ENCODE data around the gene KCNQ1OT1.

KCNQ1OT1 gene

DNA sequence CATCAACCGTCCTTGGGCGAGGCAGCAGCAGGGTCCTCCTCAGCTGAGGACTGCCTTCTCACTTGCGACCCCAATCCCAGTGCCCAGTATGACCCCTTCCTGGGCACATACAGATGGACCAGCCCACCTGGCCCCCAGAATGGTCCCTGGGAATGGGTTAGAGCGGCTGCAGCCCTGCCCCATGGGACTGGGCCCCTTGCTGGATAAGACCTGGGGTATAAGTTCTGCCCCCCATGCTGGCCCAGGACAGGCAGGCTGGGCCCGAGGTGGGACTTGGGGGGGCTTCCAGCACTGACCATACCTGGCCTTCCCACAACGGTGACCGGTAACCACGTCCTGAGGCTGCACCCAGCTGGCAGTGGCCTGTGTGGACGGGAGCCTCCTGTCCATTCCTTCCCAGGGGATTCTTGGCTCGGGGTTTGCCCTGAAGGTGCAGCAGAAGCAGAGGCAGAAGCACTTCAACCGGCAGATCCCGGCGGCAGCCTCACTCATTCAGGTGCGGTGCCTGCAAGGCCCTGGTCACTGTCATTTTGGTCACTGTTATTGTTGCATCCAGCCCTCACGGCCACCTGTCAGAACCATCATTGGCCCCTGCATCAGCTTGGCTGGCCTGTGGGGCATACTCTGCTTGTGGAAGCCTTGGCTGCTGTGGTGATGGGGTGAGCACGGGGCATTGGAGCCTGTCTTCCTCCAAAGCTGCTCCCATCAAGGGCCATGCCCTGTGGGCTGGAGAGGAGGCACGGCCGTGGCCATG, 114.8 kb downstream of the KCNQ1OT1 start:
- no peak for DNase-seq (ENCODE audit: low read depth in 4 of 4, low spot score in 1 of 4)

DNA sequence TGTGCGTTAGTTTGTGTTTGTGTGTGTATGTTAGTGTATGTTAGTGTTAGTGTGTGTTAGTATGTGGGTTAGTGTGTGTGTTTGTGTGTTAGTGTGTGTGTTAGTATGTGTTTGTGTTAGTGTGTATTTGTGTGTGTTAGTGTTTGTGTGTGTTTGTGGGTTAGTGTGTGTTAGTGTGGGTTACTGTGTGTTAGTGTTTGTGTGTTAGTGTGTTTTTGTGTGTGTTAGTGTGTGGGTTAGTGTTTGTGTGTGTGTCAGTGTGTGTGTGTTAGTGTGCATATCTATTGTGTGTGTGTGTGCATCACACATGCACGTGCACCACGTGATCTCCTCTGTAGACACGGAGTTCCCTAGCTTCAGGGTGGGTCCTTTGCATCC, 115.4 kb downstream of the KCNQ1OT1 start:
- DNase-seq (ENCODE audit: low read depth in 4 of 4, low spot score in 1 of 4) = no peak

DNA sequence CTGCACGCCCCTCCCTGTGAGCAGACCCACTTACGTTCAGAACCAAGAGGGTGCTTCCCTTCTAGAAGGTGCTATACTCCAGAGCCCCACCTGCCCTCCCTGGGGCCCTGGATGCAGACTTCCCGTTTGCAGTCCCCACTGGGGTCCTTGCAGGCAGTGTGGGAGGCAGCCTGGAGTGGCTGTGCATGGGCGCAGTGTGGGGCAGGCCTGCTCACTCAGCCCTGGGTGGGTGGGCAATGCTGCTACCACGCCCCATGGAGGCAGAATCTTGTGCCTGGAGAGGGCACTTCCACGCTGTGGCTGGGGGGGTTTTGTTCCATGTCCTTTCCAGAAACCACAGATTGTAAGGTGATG, 116.2 kb downstream of the KCNQ1OT1 start:
- no peak for DNase-seq (ENCODE audit: low read depth in 4 of 4, low spot score in 1 of 4)

DNA sequence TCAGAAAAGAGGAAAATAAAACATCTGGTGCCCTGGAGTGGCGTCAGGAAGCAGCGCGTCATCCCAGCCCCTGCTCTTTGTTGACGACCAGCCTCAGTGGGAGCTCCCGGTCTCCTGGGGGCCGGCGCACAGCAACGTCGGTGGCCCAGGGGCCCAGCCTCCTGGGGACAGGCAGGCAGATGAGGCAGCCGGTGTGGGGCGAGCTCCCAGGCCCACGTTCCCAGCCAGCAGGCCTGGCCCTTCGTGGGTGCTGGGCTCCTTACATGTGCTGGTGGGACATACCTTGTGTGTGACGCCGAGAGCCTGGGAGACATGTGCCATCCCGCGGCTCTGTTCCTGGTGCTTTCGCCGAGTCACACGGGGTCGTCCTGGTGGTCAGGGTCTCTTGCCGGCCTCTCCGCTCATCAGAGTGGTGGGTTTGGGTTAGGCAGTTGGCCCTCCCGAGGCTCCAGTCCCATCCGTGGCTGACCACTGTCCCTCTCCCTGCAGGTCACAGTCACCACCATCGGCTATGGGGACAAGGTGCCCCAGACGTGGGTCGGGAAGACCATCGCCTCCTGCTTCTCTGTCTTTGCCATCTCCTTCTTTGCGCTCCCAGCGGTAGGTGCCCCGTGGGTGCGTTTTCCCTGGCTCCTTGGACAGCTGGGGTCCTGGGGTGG, 116.7 kb downstream of the KCNQ1OT1 start:
- no peak for DNase-seq (ENCODE audit: low read depth in 4 of 4, low spot score in 1 of 4)

DNA sequence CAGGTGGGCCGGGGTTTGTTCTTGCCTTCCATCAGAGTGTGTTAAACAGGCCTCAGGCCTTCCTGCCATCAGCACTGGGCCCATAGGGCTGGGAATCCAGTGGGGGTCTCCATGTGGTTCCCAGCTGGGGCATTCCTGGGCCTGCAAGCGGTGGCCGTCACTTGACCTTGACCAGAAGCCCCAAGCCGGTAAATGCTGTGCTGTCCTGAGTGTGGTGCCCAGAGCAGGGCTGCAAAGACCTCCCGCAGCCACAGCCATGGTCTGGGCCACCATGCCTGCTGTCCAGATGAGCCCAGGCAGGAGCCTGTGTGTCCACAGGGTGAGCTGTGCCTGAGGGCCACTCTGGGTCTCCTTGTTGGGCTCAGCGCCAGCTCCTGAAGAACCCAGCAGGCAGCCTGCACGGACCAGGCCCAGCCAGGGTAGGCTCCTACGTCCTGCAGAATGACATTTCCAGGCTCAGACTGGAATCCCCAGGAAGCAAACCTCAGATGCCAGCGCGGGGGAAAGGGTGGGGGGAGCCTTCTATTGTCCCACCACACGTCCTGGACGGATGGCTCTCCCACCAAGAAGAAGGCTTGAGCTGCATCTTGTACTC, 117.3 kb downstream of the KCNQ1OT1 start:
- DNase-seq (ENCODE audit: low read depth in 4 of 4, low spot score in 1 of 4) = no peak

DNA sequence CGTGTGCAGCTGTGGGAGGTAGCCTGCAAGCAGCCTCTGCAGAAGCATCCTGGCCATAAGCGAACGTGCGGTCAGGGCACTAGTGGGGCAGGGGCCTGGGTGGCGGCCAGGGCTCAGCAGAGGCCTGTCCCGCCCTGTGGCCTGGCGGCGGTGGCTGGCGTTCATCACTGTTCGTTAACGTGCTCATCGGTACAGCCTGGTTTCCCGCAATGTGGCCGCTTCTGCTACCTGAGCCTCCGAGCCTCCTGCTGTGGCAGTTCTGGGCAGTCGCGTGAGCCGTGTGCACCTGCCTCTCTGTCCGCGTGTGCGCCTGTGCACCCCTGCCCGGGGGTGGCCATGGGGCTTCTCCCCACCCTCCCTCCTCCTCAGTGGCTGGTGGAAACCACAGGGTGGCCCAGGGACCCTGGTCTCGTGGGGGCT, 117.9 kb downstream of the KCNQ1OT1 start:
- no peak for DNase-seq (ENCODE audit: low read depth in 4 of 4, low spot score in 1 of 4)

DNA sequence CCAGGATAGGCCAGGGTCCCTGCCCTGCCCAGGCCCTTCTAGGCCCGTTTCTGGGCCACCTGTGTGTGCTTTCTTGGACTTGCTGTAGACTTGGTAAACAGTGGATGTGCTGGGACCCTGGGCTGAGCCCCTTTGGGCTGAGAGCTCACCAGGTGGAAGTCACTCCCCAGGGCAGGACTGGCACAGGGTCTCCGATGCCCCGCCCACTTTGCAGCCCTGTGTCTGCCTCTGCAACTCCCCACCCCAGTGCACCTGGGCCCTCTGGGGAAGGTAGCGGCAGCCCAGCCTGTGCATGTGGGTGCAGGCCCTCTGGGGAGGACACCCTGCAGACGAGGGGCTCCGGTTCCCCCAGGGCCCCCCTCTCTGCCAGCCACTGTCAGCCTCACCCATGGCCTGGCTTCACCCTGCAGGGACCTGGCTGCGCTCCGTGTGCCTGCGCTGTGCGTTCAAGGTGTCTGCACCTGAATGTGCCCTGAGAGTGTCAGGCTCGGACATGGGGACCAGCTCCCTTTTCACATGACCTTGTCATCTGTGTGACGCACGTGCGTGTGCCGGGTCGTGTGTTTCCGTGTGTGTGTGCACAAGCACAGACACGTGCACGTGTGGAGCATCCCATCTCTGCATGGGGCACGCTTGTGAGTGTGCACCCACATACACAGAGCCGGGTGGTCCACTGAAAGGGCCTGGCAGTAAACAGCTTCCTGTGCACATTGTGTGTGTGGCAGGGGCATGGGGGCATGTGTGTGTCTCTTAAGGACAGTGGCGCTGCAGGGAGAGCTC, 118.5 kb downstream of the KCNQ1OT1 start:
- DNase-seq (ENCODE audit: low read depth in 4 of 4, low spot score in 1 of 4) = no peak

DNA sequence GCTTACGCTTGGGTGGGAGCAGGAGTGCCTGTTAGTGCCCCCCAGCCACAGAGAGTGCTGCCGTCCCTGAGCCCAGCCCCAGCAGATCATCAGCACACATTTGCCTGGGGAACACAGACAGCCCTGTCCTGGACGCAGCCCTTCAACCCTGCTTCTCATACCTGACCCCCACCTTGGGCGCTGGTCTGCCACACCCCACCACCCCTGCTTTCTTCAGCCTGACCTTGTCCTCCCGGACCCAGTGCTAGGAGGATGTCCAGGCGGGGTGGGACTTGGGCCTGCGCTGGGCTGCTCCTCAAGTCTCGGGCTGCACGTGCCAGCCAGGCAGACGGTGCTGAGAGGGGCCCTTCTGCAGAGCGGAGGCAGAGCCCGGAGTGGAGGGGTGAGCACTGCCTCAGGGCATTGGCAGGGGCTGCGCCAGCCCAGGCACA, 119.2 kb downstream of the KCNQ1OT1 start:
- no peak for DNase-seq (ENCODE audit: low read depth in 4 of 4, low spot score in 1 of 4)

DNA sequence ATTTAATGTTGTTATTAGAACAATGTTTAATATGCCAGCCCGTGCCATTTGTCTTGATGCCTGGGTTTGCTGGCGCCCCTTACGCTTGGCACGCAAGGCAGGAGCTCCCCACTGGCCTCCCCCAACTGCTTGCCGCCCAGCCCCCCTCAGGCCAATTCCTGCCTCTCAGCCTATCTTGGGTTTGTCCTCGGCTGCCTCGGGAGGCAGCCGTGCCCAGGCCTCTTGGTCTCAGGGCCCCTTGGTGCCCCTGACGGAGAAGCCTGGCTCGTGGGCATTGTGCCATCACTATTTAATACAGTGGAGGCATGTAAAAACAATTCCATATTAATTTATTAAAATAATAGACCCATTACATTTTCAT, 119.8 kb downstream of the KCNQ1OT1 start:
- DNase-seq (ENCODE audit: low read depth in 4 of 4, low spot score in 1 of 4) = no peak

DNA sequence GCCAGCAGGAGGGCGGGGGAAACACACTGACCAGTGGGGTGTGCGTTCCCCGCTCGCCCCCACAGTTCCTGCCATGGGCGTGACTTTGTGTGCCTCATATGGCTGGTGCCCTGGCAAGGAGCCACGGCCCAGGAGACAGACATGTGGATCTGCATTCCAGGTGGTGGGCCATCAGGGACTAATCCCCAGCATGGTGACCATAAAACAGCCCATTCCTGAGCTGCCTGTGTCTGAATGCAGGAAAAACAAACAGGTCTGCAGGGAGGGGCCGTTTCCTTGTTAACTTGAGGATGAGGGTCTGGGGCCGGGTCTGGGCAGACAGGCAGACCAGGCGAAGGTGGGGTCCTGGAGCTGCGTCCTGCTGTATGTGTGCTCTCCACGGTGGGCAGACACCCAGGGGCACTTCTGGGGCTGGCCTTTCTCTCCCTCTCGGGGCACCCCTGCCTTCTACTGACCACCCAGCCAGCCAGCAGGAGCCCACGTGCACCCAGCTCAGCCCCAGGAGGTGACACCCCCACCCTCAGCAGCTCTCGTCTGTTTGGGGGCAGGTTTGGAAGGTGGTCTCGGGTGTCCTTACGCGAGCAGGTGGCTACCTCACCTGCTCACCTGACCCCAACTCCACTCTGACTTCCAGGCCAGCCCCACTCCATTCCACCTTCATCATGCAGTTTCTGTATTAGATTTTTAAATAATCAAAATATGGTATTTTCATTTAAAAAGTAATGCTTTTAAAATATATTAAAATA, 120.3 kb downstream of the KCNQ1OT1 start:
- DNase-seq (ENCODE audit: low read depth in 4 of 4, low spot score in 1 of 4) = no peak

DNA sequence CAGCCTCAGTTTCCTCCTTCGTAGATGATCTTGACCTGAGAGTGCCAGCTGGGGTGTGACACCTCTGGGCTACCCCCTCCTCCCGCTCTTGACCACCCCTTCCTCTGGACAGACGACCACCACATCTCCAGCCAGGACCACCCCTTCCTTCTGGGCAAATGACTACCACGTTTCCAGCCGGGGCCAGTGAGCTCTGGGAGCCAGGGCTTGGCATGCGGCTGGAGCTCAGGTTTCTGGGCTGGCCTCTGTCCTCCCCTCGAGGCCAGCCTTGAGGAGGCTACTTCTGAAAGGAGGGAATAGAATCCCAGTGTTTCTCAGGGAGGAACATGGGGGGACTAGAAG, 120.9 kb downstream of the KCNQ1OT1 start:
- no peak for DNase-seq (ENCODE audit: low read depth in 4 of 4, low spot score in 1 of 4)

DNA sequence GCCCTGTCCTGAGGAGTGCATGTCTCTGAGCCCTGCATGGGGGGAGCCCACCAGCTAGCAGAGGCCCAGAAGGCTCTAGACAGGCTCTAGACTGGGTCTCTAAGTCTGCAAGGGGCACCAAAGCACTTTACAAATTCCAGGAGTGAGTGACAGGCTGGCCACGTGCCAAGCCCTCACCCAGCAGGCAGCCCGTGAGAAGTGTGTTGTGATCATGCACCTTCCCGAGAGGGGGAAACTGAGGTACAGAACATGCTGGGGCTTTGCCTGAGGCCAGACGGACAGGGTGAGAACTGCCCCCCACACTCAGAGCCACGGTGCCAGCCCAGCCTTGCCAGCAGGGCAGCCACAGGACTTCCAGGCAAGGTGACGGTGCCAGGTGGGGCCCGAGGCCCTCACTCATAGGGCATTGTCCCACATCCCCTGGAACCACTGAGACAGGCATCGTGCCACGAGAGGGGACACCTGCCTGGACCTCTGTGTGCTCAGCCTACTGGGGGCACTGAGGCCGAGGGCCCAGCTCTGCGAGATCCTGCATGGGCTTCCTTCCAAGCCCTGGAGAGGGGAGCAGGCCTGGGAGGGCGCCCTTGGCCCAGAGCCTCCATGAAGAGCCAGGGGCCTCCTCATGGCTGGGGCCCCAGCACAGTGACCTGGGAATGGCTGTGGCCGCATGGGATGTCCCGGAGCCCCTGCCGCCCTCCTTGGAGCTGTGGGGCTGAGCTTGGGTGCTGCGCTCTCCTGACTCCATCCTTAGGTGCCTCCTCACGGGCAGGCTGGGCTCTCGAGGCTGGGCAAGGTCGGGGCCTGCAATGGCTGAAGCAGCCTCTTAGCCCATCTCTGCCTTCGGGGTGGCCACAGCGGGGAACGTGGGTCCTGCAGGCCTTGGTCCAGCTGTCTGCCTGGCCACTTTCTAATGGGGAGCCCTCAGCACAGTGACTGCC, 121.5 kb downstream of the KCNQ1OT1 start:
- DNase-seq (ENCODE audit: low read depth in 4 of 4, low spot score in 1 of 4) = no peak

DNA sequence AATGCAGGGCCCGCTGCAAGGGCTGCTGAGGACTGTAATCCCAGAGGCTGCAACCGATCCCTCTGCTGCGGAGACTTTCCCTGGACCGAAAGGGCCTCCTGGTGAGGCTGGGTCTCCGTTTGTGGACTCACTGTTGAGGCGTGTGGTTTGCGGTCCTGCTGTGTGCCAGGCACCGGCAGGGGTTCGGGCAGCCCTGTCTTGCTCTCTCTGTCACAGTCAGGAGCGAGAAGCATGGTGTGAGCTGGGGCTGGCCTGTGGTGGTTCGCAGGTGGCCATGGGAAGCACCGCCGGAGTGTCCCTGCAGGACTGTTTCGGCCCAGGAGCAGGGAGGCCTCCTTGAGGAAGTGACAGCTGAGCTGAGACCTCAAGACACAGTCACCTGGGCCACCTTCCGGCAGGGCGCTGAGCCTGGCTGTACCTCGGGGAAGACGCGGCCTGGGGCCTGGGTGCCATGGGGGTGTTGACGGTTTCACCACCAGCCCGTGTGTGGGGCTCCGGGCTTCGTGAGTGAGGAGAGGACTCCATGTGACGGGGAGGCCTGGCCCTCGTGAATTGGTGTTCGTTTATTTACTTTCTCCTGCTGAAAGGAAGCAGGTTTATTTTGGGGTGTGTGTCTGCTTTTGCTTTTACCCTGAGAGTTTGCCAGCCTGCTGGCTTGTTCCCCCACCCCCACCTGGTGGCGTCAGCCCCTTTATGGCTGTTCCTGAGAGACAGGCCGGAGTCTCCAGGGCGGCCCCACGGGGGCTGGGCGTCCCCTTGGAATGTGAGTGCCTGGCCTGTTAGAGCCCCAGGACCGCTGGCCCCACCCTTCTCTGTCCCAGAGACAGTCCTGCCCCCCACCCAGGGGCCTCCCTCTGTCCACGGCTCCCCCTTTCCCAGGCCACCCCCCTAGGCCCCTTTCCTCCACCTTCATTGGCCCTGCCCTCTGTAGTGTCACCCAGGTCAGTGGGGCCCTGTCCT, 122.5 kb downstream of the KCNQ1OT1 start:
- DNase-seq (ENCODE audit: low read depth in 4 of 4, low spot score in 1 of 4) = no peak

DNA sequence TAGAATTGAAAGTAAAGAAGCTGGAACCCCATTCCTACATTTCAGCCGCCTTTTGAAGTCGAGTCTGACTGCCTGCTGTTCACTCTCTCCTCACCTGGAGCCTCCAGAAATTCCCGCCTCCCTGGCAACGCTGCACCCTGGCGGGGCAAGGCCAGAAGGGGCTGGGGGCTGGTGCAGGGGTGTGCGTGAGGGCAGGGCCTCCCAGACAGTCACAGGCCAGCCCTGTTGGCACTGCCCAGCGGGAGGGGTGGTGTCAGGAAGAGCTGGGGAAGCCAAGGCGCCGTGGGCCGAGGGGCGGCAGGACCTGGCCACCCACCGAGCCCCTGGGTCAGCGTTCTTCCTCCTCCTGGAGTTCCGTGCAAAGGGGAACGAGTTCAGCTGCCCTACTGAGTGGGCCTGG, 123.2 kb downstream of the KCNQ1OT1 start:
- no peak for DNase-seq (ENCODE audit: low read depth in 4 of 4, low spot score in 1 of 4)

DNA sequence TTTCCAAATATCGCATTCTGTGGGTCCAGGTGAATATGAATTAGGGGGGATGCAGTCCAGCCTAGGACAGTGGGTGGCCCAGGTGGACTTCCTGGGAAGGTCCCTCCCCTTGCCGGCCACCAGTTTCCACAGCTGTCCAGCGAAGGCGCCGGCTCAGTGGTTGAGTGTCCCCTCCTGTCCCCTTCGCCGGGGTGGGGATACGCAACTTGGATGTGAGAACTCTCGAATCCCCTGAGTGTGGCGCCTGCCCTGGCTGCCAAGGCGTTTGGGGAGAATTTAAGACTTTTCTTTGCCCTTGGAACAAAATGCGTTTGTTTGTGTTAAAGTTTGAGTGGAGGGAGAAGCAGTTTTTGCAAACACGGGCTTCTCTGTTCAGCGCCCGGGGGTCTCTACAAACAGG, 123.7 kb downstream of the KCNQ1OT1 start:
- no peak for DNase-seq (ENCODE audit: low read depth in 4 of 4, low spot score in 1 of 4)

DNA sequence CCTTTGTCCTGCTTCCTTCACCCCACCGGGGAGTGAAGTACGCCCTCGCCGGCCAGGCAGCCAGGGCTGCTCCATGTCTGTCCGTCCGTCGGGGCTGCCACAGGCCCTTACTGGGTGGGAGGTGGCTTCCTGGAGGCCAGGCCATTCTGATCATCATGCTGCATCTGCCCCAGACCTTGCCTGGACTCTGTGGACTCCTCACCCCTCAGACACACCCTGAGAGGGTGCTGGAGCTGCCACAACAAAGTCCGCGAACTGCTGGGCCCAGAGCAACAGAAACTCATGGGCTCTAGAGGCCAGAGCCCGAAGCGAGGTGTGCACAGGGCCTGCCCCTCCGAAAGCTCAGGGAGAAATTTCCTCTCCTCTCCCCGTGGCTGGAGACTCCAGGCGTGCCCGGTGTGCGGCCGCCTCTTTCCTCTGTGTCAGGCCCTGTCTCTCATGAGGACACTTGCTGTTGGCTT, 124.2 kb downstream of the KCNQ1OT1 start:
- no peak for DNase-seq (ENCODE audit: low read depth in 4 of 4, low spot score in 1 of 4)

DNA sequence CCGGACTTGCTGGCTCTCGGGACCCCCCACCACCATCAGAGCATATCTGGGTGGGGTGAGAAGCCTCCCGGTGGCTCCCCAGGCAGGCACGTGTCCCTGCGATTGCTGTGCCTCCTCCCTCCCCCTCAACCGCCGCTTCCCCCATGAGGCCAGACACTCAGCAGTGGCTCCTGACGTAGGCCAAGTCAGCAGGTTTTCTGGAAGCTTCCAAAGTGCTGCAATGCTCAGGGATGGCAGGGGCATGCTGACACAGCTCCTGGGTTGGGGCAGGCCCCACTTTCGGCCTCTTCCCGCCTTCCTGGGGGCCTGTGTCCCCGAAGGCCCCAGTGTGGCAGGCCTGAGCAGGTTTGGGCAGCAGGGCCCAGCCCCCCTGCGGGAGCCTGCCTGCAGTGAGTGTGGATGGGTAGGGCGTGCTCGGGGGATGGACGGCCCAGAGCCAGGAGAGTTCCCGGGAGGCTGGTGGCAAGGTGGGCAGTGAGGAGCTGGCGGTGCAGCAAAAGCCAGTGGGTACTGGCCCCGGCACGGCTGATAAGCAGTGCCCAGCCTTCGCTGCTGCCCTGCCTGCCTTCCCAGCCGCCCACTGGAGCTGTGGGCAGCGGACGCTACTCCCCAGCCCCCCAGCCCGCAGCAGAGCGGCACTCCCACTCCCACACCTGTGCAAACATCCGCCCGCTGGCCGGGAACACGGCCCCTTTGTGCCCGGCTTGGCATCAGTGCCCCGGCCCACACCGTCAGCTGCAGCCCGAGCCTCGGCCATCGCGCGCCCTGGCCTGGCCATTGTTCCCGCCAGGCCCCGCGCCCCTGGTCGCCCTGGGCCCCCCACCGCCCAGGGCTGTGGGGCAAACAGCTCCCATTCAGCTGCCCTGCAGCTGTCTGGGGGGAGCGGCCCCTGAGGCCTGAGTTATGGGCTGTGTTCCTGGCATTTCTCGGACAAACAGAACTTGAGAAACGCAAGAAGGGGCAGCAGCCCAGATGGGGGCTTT, 125.0 kb downstream of the KCNQ1OT1 start:
- DNase-seq (ENCODE audit: low read depth in 4 of 4, low spot score in 1 of 4) = no peak

DNA sequence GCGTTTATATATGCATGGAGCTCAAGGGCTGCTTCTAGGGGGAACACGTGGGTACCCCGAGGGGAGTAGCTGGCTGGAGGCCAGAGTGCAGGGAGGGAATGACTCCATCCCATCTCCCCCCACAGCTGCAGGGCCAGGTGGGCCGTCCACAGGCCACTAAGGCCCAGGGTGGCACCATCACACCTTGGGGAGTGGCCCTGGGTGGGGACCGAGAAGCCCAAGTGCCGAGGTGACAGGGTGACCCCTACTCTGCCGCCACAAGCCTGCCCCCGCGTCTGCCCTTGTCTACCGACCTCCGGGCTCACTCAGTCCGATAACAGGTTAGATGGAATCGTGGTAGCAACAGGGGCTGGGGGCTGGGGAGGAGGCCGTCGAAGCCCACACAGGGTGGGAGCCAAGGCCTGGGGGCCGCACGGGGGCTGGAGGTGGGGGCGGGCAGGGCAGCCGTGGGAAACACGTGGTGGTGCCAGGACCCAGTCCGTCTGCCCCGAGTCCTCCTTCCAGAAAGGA, 125.7 kb downstream of the KCNQ1OT1 start:
- no peak for DNase-seq (ENCODE audit: low read depth in 4 of 4, low spot score in 1 of 4)

Measured in stimulated activated CD4-positive, alpha-beta T cell treated with anti-CD3 and anti-CD28 coated beads, Interleukin-1b, Interleukin-23, amount 100 ng/mL, for 24 hours (primary cell).